ENCODE measurements around the gene ARL16. TPM values are rescaled to one million over a fixed set of nuclear protein-coding genes. Genes with fewer than 3 reads are reported as not detected.

The ARL16 gene
- total and polyA plus RNA-seq, 2 donors (not counting 3 experiments of a cell fraction or from before 2014, with no cell fraction given): 41.4 to 71.7 TPM

GRCh38 chr17:81646869-81647600 lies 36.6 kb downstream of the ARL16 start:
- Histone ChIP-seq H4K20me1 (replicated peaks; ENCODE audit: control insufficient read depth, extremely low read depth, insufficient read depth, low read length) (no peaks in the 10 kb centered on the region), H2AFZ (ENCODE audit: low read depth, low read length) (no peak overlapping the region), H3K9me3 (replicated peaks; ENCODE audit: control insufficient read depth, insufficient read depth, low read length) (no peaks in the 10 kb centered on the region), H3K4me1 (ENCODE audit: control insufficient read depth, extremely low read depth, insufficient read depth, low read length) (no peaks in the 10 kb centered on the region), H3K9ac (replicated peaks; ENCODE audit: extremely low read depth, insufficient read depth, low read length) (no peak overlapping the region), H3K79me2 (ENCODE audit: control insufficient read depth, insufficient read depth, low read length) (no peaks in the 10 kb centered on the region), H3K4me2 (ENCODE audit: insufficient read depth, low read length) (no peak overlapping the region), H3K27me3 (ENCODE audit: control insufficient read depth in 2 of 2, insufficient read depth in 2 of 2, low read length in 2 of 2) (peaks cover 18 to 22% of the 10 kb centered on the region in 2 experiments), H3K4me3 (replicated peaks in 1 of 3; ENCODE audit: insufficient read depth in 1 of 3, low read depth in 1 of 3, low read length in 3 of 3) (no peak overlapping the region), H3K27ac (ENCODE audit: insufficient read depth, low read depth, low read length) (no peak overlapping the region), H3K9me1 (replicated peaks; ENCODE audit: control insufficient read depth, extremely low read depth, insufficient read depth, low read length) (no peaks in the 10 kb centered on the region), H3K36me3 (ENCODE audit: control insufficient read depth in 2 of 2, extremely low read depth in 1 of 2, insufficient read depth in 2 of 2, low read length in 2 of 2) (no peaks in the 10 kb centered on the region)
- intact Hi-C loops (cut with micrococcal nuclease) (no loop called here), dilution Hi-C loops (cut with MboI; ENCODE audit: extremely low pct_ligation_motif_present, low sequenced_read_pairs) (no loop called here)
- DNase-seq (ENCODE audit: low read depth, low spot score) (no peak), FAIRE-seq (no peak)
- ChIA-PET CTCF (interaction anchor here (1.0 kb wide), 1 partner anchor 11 kb away, joined by 4 read pairs; no protein-coding TSS in a partner anchor), POLR2A (no interaction called here)
- TF ChIP-seq MAX (IDR thresholded peaks at IDR 0.05; ENCODE audit: insufficient read depth, insufficient read length): no peak
- TF ChIP-seq FOS (IDR thresholded peaks at IDR 0.05; ENCODE audit: borderline replicate concordance, insufficient read depth, low read length): no peak
- TF ChIP-seq GATA2 (IDR thresholded peaks at IDR 0.05; ENCODE audit: insufficient read depth, insufficient read length, low read depth, low read length): no peak
- no peak for TF ChIP-seq JUN (IDR thresholded peaks at IDR 0.05; ENCODE audit: borderline replicate concordance, insufficient read depth, insufficient read length, low read depth)
- no peak for TF ChIP-seq EZH2 (IDR thresholded peaks at IDR 0.05; ENCODE audit: borderline replicate concordance, low read depth, low read length, severe bottlenecking)
- TF ChIP-seq POLR2A (IDR thresholded peaks at IDR 0.05; ENCODE audit: low read depth, low read length): no peak
- no peak for TF ChIP-seq CTCF (IDR thresholded peaks at IDR 0.05; ENCODE audit: extremely low read depth in 1 of 2, insufficient read depth in 1 of 2, low read depth in 1 of 2, low read length in 2 of 2)
- TF ChIP-seq POLR2AphosphoS5 (IDR thresholded peaks at IDR 0.05; ENCODE audit: insufficient read depth, low read depth, low read length): no peak
- TF ChIP-seq MYC (IDR thresholded peaks at IDR 0.05; ENCODE audit: low read depth, low read length): no peak
- no TSS peak for BruUV-seq (replicated peaks)

Data from endothelial cell of umbilical vein (primary cell).